Body of pancreas (tissue), 4 donors: ENCODE results near the gene SCRG1.

ENCODE experiments used
- CTCF ChIP-seq, 7 experiments: fragments of 450-650 bp in 4 of 7; fragments of 200-600 bp in 3 of 7; sonication (generic) in 3 of 7; IDR thresholded peaks; one replicate each; pipeline ENCODE4 v1.5.1; 2016 to 2019; ENCODE audit warnings: antibody characterized with exemption in 7 of 7
- POLR2A ChIP-seq, 3 donors: fragments of 450-650 bp; IDR thresholded peaks; one replicate each; pipeline ENCODE4 v1.6.1; 2016; ENCODE audit warnings: antibody characterized with exemption in 3 of 3, mild to moderate bottlenecking in 2 of 3

GRCh38 chr4:173426064-173426463 is 27.1 kb upstream of the SCRG1 start:
- no peak for TF ChIP-seq CTCF (IDR thresholded peaks at IDR 0.05)
- TF ChIP-seq POLR2A (IDR thresholded peaks at IDR 0.05), result no peak
